NCI-H2227 (cell line): ENCODE measurements around the gene ZNF536.
"Not testable (repeated sequence)": the region's sequence is repeated elsewhere in the genome, so short reads cannot be mapped to it uniquely, and the experiment has no call there.

Experiments
- DNase-seq: peaks from one replicate; lab custom pipeline; 2025; ENCODE audit not compliant: unreplicated experiment; lab: John Stamatoyannopoulos, UW

The ZNF536 gene

DNA sequence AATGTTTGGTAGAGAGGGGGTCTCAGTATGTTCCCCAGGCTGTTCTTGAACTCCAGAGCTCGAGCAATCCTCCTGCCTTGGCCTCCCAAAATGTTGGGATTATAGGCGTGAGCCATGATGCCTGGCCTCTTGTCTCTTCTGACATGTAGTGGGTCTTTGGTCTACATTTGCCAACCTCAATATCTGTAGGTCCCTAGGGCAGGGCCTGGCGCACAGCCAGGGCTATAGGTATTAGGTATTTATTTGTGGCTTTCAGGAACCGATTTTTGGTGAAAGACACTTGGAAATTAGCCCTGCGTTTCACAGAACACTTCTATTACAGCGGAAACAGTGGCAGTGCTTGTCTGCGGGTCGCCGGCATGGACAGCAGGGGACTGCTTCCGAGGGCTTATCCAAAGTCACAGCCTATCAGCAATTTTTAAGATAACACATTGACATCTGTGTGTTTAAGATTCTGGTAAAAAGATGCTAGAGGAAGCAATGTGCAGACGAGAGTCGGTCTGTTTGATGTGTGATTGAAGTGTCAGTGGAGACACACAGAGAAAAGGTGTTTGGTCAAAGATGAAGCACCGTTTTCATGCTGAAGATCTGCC, 14.5 kb downstream of the ZNF536 start:
- DNase-seq = no peak

DNA sequence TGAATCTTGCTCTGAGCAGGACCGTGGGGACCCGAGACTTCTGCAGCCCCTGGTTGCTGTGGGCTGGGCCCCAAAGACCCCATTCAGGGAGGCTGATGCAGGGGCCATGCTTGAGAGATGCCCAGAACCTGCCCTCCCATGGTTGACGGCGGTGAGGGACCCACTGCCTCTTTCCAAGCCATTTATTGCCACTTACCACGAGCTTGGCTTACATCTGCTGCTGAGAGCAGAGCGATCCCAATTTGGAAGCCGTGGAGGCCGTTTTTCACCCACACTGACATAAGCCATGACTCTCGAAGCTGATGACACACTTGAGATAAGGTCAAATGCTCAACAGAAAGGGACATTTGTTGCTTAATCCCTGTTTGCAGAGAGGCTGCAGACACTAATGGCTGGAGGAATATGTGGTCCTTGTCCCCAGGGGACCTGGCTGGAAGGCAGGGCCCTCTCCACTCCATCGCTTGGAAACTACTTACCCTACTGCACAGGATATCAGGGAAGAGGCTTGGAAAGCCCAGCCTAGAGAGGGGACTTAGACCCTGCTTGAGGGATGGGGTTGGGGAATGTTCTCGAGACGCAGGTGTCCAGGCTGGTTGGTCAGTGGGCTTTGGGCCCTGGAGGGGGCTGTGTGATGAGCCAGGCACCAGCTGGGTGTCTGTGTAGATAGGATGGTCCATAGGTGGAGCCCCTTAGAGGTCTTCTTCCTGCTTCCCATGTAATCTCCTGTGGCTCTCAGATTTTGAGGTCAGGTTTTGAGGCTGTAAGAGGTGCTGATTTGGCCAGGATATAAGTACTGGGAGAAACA, 15.3 kb downstream of the ZNF536 start:
- DNase-seq = no peak

DNA sequence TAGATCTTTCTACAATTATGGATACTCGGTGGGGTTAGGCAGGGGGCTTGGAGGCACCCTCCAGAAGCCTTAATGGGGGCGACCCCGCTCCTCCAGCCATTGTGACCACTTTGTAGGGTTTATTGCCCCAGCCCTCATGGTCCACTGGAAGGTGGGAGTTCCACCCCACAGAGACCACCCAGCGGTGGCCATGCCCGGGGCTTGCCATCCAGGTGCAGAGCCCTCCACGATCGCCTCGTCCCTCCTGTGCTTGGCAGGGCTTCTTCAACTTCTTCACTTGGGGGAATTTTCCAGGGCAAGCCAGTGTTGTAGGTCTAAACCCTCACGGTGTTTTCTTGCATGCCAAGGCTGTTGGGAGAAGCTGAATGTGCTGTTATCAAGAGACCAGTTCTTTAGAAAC, 16.1 kb downstream of the ZNF536 start:
- no peak for DNase-seq

DNA sequence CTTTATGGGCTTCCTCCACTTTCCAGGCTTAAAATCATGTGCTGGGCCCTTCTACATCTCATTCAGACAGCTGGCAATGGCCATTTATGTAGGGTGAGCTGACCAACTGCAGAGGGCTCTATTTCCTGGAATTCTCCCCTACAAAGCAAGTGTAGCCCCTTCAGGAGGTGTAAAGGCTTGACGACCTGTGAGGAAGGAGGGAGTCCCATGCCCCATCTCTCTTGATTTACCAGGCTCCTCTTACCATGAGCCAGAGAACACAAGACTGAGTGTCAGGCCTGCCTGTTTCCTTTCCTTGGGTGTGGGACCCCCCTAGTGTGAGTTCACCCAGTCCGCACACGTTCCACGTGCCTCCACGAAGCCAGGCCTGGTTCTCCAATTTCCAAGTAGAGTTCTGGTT, 16.6 kb downstream of the ZNF536 start:
- DNase-seq = no peak

DNA sequence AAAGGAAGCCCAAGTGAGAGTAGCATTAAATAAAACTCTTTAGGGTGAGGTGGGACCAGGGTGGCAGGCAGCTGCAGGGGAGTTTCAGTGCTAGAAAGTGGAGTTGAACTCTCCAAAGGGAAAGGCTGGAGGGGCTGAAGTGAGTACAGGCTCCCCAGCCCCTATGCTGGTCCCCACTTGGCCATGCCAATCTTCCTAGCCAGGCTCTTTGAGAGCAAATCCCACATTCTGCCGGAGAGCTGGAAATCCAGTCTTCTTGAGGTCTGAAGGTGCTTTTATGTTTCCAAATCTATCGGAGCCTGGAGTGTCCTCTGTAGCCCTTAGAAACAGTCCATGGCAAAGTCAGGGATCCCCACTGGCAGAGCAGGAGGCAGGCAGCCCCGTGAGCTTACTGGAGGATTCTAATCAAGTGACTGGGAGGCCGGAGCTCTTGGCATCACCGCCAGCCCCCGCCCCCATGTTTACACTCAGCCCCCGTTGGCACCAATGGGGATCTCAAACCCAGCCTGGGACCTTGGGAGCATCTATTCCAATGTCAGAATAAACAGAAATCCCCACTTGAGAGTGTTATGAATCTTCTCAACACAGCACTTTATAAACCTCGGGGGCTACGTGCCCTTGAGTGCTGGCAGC, 18.3 kb downstream of the ZNF536 start:
- no peak for DNase-seq

DNA sequence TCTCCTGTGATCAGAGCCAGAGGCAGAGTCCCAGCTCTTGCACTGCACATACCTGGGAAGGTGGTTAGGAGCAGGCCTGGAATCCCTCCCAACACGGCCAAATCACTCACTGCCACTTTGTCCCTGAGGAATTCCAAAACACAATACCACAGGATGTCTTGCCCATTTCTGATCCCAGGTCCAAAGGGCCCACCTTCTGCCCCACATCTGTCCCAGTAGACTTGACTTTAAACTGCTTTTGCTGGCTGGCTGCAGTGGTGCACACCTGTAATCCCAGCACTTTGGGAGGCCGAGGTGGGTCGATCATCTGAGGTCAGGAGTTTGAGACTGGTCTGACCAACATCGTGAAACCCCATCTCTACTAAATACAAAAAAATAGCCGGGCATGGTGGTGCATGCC, 18.9 kb downstream of the ZNF536 start:
- DNase-seq = no peak

DNA sequence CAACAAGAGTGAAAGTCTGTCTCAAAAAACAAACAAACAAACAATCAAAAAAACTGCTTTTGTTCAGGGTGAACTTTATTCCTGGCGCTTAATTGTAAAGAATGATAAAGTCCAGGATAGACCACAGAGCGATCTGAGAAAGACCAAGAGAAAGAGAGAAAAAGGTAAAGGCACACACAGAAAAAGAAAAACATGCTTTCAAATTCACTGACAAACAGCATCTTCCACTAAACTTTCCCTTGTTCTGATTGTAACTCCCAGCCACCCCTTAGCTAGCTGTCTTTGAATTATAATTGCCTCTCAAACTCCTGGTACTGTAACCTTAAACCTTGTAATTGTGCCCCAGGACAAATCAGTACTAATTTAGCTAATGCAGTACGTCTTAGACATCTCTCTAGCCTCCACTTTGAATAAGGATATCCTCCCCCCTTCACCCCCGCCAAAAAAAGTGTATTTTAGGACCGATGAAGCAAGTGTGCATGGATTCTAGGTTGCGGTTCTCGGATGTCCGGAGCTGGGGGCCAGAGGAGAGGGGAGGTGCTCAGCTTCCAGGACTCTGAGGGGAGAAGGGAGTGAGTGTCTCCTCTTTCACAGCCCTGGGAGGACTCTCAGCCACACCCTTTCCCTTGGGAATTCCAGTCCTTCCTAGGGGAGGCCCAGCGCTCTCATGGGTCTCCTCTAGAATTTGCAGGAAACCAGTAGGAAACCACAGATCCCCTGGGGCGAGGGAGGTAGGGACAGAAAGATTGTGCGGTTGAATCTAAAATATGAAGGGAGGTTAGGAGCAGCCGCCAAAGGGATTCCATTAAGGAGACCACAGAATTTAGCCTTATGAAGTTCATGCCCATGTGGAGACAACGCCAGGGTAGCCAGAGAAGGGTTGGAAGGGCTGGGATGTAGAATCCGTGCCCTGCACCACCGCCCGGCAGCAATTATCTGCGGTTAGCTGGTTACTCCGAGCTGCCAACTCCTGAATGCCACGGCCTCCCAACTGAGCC, 19.7 kb downstream of the ZNF536 start:
- no peak for DNase-seq

DNA sequence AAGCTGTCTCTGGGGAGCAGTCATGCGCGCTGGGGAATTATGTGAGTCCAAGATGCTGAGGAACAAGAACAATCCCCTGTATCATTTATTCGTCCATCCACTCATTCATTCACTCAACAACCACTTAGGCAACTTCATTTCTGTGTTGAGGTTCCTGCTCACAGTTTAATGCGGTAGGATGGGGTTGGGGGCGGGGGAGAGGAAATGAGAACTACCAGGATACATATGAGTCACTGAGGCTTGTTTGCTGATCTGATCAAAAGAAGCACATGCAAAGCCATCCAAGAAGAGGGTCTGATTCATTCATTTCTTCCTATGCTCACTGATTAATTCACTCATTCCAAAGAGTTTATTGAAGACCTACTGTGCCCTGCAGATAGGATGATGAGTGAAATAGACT, 20.9 kb downstream of the ZNF536 start:
- no peak for DNase-seq

DNA sequence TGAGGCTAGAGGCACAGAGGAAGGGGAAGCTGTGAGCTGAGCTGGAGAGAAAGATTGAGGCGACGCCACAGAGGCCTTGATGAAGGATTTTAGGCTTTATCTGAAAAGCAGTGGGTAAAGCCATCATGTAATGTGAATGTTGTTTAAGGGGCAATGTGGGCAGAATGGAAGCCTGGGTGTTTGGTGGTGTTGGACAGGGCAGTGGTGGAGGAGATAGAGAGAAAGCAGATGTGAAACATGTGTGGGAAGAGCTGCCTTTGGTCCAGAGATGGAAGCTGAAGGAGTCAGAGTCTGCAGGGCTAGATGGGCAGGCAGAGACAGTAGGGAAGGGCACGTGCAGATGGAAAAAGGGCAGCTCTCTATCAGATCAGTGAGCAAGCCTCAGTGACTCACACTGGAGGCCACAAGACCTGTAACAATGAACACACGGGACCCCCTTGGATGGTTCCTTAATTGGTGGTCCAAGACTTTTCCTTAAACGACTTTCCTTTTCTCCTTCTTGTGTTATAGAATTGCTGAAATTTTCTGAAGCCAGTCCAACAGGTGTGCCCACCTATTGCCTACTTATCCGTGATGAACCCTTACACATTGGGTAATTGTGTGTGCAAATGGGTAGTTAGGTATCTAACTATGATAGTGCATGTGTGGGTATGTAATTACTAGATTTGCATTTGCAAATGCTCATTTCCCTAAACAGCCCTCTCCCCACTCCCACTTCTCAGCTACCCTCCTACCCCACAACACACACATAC, 21.7 kb downstream of the ZNF536 start:
- no peak for DNase-seq

DNA sequence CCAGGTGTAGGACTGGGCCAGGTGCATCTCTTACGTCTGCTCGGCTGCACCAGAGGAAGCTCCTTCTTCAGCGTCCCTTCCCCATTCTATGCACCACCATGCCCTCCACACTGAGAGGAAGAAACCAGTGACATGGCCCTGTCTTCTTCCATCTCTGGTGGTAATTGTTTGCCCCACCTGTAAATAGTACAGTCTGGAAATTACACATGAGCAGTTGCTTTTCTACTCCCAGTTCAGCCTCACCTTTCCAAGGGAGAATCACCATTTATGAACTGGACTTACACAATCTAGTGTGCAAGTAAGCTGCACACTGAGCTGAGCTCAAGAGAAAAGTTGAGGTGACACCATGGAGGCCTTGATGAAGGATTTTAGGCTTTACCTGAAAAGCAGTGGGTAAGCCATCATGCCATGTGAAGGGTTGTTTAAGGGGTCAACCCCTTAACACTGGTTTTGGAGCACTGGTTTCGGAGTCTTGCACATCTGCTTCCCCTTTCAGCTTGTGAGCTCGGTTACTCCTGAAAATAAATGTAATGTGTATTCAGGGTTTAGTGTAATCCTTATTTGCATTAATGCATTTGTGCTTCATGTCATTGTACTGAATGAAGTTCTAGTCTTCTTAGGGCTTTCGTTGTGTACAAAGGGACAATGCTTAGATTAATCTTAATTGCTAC, 22.4 kb downstream of the ZNF536 start:
- DNase-seq = no peak

DNA sequence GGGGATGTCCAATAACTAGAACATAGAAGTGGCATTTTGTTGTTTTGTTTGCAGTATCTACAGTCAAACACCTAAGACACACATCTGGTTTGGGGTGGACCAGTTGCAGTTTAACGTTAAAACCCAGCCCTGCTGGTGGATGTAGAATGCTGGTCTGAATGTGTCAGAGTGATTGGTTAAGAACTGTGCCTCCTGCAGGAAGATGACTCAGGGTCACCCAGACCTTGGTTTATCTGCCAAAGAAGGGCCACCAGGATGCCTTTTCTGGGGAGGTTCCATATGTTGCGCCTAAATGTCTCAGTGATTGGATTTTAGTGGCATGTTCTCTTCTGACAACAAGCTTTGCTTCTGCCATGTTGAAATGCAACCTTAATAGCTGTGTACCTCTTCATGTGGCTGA, 23.1 kb downstream of the ZNF536 start:
- DNase-seq = no peak

DNA sequence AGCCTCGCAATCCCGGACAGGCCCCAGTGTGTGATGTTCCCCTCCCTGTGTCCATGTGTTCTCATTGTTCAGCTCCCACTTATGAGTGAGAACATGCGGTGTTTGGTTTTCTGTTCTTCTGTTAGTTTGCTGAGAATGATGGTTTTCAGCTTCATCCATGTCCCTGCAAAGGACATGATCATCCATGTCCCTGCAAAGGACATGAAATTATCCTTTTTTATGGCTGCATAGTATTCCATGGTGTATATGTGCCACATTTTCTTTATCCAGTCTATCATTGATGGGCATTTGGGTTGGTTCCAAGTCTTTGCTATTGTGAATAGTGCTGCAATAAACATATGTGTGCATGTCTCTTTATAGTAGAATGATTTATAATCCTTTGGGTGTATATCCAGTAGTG, 26.4 kb downstream of the ZNF536 start:
- DNase-seq = not testable (repeated sequence)

DNA sequence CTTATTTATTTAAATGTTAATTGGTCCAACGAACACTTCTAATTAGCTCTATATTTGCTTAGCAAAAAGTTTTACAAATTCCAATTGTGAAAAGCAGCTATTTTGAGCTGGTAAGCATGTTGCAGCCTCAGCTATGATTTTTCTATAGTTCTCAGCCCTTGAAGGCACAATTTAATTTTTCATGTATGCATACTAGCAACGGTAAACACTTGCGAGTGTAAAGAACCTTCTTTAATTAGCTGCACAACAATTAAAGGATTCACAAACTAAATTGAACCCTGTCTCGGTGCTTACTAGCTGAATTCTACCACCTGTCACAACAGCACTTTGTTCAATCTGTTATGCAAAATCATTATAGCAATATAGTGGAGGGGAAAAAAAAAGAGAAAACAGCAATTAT, 29.8 kb downstream of the ZNF536 start:
- DNase-seq = no peak

DNA sequence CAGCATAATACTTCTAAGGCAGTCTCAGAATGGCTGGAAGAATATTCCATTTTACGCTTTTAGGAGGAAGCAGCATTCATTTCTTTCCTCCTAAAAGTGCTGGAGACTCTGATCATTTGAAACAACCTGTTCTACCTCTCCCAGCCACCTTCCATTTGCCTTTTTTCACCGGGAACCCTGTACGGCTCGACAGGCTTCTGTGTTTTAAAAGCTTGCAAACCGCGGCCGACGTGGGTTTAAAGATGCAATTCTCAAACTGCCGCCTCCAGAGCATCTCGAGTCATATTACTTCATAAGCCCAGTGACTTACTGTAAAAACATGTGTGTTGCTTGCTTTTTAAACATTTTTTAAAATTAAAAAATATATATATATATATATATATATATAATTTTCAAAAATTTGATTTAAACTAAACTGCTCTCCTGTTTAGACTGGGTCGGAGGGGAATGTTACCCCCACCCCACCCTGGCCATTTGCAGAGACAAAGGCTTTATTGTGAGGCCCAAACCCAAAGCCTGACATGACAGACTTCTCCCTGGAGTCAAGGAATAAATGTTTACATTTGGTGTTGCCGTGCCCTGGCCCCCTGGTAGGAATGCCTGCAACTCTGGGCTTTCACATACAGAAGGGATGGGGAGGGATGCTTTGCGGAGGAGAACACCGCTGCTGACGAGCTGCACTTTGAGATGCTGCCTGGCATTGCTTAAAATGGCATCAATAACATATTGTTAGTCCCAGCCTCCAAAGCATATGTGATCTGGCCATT, 30.4 kb downstream of the ZNF536 start:
- DNase-seq = no peak

DNA sequence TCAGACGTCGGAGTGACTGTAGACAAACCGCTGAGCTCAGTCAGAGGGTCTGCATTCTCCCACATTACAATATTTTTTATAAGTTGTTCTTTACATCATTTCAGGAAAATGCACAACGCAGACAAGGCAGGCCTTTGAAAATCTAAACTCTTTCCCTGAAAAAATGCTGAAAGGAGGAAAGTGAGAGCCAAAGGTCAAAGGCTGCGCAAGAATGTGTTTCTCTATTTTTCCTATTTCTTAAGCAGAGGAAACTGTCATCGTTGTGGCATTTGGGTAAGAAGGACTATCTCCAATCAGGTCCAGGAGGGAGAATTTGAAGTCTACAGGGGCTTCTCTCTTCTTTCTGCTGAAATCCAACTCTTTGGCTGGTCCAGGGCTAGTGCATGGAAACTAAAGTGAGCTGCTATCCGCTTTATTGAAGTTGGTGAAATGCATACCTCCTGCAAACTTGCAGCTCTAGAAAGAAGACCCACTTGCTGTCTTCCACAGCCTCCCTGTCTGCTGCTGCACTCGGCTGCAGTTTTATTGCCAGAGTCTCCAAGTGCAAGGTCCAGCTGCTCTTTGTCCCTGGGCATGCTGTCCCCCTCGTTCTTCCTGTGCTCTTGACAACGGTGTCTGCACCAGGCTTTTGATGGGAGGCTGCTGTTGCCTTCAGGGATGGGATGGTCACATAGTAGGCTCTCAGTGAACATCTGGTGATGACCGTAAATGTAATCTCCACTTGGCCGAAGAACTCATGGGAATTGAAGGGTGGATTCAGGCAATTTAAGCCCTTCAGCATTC, 31.2 kb downstream of the ZNF536 start:
- no peak for DNase-seq

DNA sequence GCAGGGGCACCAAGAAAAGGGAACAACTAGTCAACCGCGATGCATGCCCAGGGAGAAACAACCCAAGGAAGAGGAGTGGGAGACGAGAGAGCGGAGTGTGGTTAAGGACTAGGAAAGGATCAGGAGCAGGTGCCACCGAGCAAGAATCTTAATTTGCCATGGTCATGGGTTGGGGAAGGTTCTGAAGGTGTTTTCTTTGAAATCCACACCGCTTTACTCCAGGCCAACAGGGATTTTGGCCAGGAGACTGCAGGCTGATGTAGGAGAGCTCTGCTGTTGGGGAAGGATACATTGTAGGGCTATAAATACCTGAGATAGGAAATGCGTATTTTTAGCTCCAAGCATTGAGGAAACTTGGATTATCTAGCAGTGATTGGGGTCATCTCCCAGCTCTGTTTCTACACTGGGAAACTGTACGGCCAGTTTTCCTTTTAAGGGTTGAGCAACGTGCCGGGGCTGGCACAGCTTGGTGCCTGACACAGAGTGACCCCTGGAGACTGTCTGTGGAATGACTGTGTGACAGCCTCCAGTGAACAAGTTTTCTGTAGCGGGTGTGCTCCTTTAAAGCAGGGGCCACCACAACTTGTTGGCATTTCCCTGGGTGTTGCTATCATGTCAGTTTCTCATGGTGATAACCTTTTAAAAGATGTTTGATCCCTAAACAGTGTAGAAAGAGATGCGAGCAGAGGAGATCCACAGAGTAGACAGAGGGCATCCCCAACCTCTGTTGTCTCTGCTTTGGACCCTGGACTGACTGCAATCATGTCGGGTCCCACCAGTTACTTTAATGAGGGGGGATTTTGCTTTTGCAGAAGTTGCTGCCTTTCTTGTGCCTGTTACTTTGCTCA, 34.3 kb downstream of the ZNF536 start:
- no peak for DNase-seq

DNA sequence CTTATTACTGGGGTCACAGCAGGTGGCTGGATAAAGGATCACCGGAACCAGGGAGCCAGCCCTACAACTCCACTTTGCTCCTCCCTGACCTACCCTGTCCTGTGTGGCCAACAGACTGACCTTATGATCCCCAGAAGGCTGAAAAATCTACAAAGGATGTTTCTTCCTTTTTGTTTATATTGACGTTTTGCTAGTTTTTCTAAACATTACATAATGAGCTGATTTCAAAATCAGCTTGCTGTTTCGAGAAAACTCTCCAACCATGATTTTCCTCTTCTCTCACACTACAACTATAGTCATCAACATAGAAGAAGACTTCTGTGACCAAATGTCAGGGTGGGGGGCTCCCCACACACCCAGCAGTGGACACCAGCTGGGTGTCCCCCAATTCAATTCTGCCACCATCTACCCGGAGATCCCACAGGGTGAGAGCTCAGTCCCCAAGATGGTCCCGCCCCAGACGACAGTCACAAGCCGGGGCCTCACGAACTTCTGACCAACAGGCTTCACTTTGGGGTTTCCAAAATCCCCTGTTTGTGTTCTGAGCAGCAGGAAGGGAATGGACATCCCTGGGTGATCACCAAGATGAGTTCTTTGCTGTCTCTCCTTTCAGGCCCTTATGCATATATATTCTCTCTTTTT, 35.0 kb downstream of the ZNF536 start:
- no peak for DNase-seq
